Activated CD4-positive, alpha-beta T cell treated with anti-CD3 and anti-CD28 coated beads for 48 hours (primary cell): ENCODE results near the gene EPG5.
"Not testable (repeated sequence)": the region's sequence is repeated elsewhere in the genome, so short reads cannot be mapped to it uniquely, and the experiment has no call there.

Experiments
- DNase-seq: peaks from one replicate; pipeline ENCODE4 v3.0.0-alpha.2; 2020

EPG5 gene

DNA sequence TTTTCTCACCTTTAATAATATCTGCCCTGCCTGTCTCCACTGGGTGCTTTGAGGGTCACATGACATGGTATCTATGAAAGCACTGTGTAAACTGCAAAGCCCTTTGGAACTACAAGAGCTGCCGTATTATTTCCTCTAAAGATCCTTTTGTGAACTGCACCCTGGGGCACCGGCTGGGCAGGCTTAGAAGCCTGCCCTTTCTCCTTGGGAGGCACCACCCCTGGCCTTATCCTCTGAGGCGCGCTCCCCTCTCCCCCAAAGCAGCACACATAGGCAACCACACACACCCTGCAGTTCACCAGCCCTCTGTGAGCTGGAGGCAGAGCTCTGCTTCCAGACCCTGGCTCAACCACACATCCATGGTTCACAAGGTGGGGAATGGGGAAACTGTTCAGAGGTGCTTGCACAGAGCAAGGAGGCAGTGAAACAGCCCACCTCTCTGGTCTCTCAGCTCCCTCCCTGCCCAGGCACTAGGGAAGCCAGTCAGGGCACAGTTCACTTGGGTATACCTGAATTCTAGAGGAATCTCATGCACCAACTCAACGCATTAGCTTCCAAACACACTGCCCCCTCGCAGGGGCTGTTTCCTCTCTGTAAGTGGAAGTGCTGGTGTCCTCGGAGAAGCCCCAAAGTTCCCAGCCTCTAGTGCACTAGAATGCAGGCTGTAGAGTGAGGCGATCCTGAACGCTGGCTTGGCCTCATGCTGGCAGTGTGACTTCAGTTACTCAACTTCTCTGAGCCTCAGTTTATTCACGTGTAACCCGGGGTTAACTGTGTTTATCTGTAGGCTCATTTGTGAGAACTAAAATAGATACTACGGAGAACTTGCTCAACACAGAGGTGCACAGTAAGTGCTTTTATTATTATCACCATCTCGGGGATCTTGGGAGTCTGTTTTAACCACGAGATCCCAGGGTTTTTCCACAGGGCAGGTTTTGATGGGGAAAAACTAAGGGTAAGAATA lies 130.6 kb downstream of the EPG5 start:
- no peak for DNase-seq

- no peak for DNase-seq
Observed at GRCh38 chr18:45835057-45835636, 132.0 kb downstream of the EPG5 start.

- DNase-seq: no peak
Observed at GRCh38 chr18:45834306-45834705, 132.8 kb downstream of the EPG5 start.

DNA sequence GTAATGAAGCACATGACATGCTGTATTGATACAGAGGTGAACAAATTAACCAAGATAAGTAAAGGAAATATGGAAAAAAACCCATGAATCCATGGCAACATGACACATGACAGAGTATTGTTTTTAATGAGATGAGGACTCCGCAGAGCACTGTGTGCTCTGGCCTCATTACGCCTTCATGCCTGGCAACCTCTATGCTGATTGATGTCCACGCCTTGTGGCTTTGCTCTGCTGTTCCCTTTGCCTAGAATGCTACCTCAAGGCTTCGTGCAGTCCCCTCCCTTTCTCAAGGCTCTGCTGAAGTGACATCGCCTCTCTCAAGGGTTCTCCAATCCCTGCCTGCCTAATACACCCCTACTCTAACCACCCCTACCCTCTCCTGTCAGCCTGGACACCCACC lies 133.3 kb downstream of the EPG5 start:
- no peak for DNase-seq

- no peak for DNase-seq
Observed at GRCh38 chr18:45830917-45831316, 136.2 kb downstream of the EPG5 start.

DNA sequence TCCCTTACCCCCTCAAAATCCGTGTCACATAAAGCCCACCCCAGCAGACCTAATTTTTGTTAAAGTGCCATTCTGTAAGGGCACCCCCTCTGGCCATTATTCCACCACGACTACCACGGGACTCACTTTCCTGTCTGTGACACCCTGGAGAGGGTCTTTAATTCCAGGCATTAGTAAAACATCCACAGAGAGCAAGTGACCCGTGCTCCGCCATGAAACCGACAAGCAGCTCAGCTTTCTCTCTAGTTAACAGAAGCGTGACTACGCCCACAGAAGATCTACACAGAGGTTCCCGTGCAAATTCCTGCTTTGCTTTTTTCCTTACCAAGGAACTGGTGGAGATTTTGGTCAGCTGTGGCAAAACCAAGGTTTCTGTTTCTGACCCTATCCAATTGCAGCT lies 137.3 kb downstream of the EPG5 start:
- DNase-seq: no peak

GRCh38 chr18:45828917-45829811 lies 138.0 kb downstream of the EPG5 start:
- no peak for DNase-seq

GRCh38 chr18:45826716-45827115 lies 140.4 kb downstream of the EPG5 start:
- not testable (repeated sequence) for DNase-seq

GRCh38 chr18:45826084-45826483 lies 141.0 kb downstream of the EPG5 start:
- no peak for DNase-seq

- no peak for DNase-seq
Observed at GRCh38 chr18:45825258-45826044, 141.7 kb downstream of the EPG5 start, which contains the start of gene SIGLEC15. SIGLEC15 (plus strand) TSS chr18:45825675; CDS start chr18:45825729, 54 bp downstream.

DNA sequence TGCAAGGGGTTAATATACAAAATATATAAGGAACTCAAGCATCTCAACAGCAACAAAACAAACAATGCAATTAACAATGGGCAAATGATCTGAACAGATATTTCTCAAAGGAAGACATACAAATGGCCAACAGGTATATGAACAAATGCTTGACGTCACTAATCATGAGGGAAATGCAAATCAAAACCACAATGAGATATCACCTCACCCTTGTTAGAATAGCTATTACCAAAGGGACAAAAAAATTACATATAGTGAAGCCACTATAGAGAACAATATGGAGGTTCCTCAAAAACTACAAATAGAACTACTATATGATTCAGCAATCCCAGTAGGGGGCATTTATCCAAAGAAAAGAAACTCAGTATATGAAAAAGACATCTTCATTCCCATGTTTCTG lies 145.4 kb downstream of the EPG5 start:
- DNase-seq: no peak

- DNase-seq: no peak
Observed at GRCh38 chr18:45821026-45821425, 146.1 kb downstream of the EPG5 start.

- DNase-seq: no peak
Observed at GRCh38 chr18:45820106-45820745, 146.9 kb downstream of the EPG5 start.

- not testable (repeated sequence) for DNase-seq
Observed at GRCh38 chr18:45818765-45819164, 148.4 kb downstream of the EPG5 start.

DNA sequence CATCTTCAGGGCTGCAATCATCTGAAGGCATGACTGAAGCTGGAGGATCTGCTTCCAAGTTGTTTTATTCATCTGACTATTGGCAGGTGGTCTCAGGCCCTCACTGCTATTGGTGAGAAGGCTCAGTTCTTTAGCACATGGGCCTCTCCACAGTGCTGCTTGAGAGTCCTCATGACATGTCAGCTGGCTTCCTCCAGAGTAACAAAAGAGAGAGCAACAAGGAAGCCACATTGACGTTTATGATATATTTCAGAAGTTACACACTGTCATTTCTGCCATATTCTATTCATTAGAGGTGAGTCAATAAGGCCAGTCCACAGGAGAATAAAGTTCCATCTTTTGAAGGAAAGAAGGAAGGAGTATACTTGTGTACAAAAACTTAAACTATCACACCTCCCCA lies 149.6 kb downstream of the EPG5 start:
- no peak for DNase-seq

- not testable (repeated sequence) for DNase-seq
Observed at GRCh38 chr18:45814733-45815132, 152.4 kb downstream of the EPG5 start.

DNA sequence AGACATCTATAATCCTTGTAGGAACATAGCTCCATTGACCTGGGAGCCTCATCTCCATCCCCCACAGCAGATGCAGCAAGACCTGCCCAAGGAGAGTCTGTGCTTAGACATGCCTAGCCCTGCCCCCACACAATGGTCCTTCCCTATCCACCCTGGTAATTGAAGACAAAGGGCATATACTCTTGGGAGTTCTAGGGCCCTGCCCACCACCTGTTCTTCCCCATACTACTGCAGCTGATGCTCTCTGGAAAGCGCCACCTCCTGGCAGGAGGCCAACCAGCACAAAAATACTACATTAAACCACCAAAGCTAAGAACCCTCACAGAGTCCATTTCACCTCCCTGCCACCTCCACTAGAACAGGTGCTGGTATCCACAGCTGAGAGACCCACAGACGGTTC lies 160.0 kb downstream of the EPG5 start:
- peak; percentile 59 for DNase-seq

- no peak for DNase-seq
Observed at GRCh38 chr18:45806226-45806625, 160.9 kb downstream of the EPG5 start.

GRCh38 chr18:45805551-45805950 lies 161.6 kb downstream of the EPG5 start:
- DNase-seq: no peak

DNA sequence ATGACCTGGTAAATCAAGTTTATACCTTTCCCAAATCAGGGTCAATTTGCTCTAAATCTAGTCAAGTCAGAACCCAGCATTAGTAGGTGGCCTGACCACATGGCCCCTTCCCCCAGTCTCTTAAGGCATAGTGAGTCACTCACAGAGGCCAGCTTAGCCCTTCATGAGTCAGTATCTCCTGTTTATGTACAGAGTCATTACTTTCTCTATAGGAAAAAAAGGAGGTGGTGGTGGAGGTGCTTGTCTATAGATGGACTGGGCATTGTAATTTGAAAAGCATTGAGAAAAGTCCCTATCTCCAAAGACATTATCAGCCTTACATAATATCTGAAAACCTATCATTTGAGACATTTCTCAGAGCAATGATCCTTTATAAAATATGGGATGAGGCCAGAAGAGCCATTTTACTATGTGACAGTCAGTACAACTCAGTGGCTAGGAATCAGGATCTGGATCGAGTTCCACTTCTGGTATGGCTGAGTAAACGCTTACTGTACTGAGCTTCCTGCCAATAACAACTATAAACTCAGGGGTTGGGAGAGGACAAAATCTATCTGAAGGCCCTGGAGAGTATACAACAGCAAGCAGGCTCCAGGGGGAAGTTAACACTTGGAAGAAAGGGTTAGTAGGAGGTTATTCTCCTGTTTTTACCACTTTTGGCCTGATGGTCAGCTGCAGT lies 164.2 kb downstream of the EPG5 start:
- DNase-seq: peak; percentile 22

- DNase-seq: no peak
Observed at GRCh38 chr18:45801416-45802004, 165.6 kb downstream of the EPG5 start.
